HCT116 (cell line): Measurements from ENCODE around the gene CD109. TPM values are rescaled to one million over a fixed set of nuclear protein-coding genes. Genes with fewer than 3 reads are reported as not detected.

Experiments
- ATAC-seq: fragments of 200-7000 bp; cut with Tn5 transposase; 2 replicates; pipeline ENCODE4 v1.9.1; 2020; ENCODE audit warnings: mild to moderate bottlenecking, moderate library complexity
- BruUV-seq: library from RNA; stranded (reverse); fragments of 400-500 nt; replicated peaks from 2 replicates; lab custom pipeline; 2021; lab: Mats Ljungman, UMichigan
- CTCF ChIA-PET: fragments of 300-600 bp; sonication (Branson Sonifier 250); formaldehyde crosslinking; loops from one replicate; lab custom pipeline; 2021; ENCODE audit warnings: antibody characterized with exemption; lab: Charles Lee
- POLR2A ChIA-PET: fragments of 300-600, 350-600 bp; sonication (Branson Sonifier 250); formaldehyde crosslinking; loops from one replicate; lab custom pipeline; 2021; ENCODE audit warnings: antibody characterized with exemption; lab: Charles Lee
- RAD21 ChIA-PET, 2 experiments: fragments of 300-600 bp; sonication (Branson Sonifier 250); formaldehyde crosslinking; loops; one replicate each; lab custom pipeline; 2023; ENCODE audit warnings: low total read pairs in 2 of 2; ENCODE audit not compliant: uncharacterized antibody in 2 of 2, unreplicated experiment in 2 of 2, low non-redundant PET in 1 of 2; lab: Charles Lee
- DNase-seq: peaks from one replicate; pipeline ENCODE4 v3.0.0-alpha.2; 2010; ENCODE audit warnings: low read depth, low spot score
- H2AFZ ChIP-seq: fragments of 200-600 bp; shearing (Covaris generic), sonication (generic); 2 replicates; pipeline ENCODE4 v1.6.1; 2017; ENCODE audit warnings: low read depth, mixed run types, mixed read lengths, antibody characterized with exemption, low read length; ENCODE audit not compliant: poor library complexity, severe bottlenecking
- H3K27ac ChIP-seq: 2 replicates; pipeline ENCODE4 v1.5.1; 2012; ENCODE audit warnings: low read depth, low read length
- H3K27me3 ChIP-seq: fragments of 200-600 bp; sonication (generic); 2 replicates; pipeline ENCODE4 v1.6.1; 2016; ENCODE audit warnings: mixed run types, low read length, mixed read lengths; ENCODE audit not compliant: insufficient read depth
- H3K36me3 ChIP-seq, 2 experiments: fragments of 200-500 bp in 1 of 2; fragments of 200-600 bp in 1 of 2; sonication (Bioruptor generic) in 1 of 2; sonication (generic) in 1 of 2; 2 replicates each; pipeline versions ENCODE4 v1.5.1 to v1.6.1; 2014 to 2016; ENCODE audit warnings: low read length in 2 of 2, inconsistent platforms in 1 of 2, mixed read lengths in 1 of 2, mixed run types in 1 of 2; ENCODE audit not compliant: insufficient read depth in 2 of 2, control insufficient read depth in 1 of 2
- H3K4me1 ChIP-seq, 2 experiments: fragments of 200-600 bp in 1 of 2; sonication (generic) in 1 of 2; 2 replicates each; pipeline versions ENCODE4 v1.5.1 to v1.6.1; 2012 to 2017; ENCODE audit warnings: low read length in 2 of 2, inconsistent platforms in 1 of 2, mild to moderate bottlenecking in 1 of 2, mixed read lengths in 1 of 2, mixed run types in 1 of 2, moderate library complexity in 1 of 2; ENCODE audit not compliant: insufficient read depth in 2 of 2, control insufficient read depth in 1 of 2
- H3K4me2 ChIP-seq: fragments of 200-600 bp; sonication (generic); 2 replicates; pipeline ENCODE4 v1.6.1; 2017; ENCODE audit warnings: mixed run types, low read length, mixed read lengths
- H3K4me3 ChIP-seq, 2 experiments: fragments of 200-600 bp in 1 of 2; sonication (generic) in 1 of 2; replicated peaks in 1 of 2; 2 replicates each; pipeline ENCODE4 v1.5.1; 2011 to 2016; ENCODE audit warnings: low read length in 2 of 2, control low read depth in 1 of 2, low read depth in 1 of 2, mild to moderate bottlenecking in 1 of 2, mixed read lengths in 1 of 2, mixed run types in 1 of 2
- H3K79me2 ChIP-seq: fragments of 200-600 bp; sonication (generic); 2 replicates; pipeline ENCODE4 v1.6.1; 2017; ENCODE audit warnings: mild to moderate bottlenecking, mixed run types, low read length, moderate library complexity, mixed read lengths; ENCODE audit not compliant: insufficient read depth
- H3K9ac ChIP-seq: fragments of 200-600 bp; sonication (generic); 2 replicates; pipeline ENCODE4 v1.6.1; 2016; ENCODE audit warnings: low read length, mixed read lengths
- H3K9me2 ChIP-seq: fragments of 200-600 bp; sonication (generic), shearing (Covaris generic); 2 replicates; pipeline ENCODE4 v1.6.1; 2017; ENCODE audit warnings: mixed run types, mild to moderate bottlenecking, moderate library complexity; ENCODE audit not compliant: insufficient read depth
- H3K9me3 ChIP-seq, 2 experiments: fragments of 200-500 bp in 1 of 2; fragments of 200-600 bp in 1 of 2; sonication (Bioruptor generic) in 1 of 2; sonication (generic) in 1 of 2; 2 replicates each; pipeline ENCODE4 v1.6.1; 2014 to 2017; ENCODE audit warnings: low read length in 2 of 2, mixed read lengths in 2 of 2, inconsistent platforms in 1 of 2, low read depth in 1 of 2, mild to moderate bottlenecking in 1 of 2, mixed run types in 1 of 2, moderate library complexity in 1 of 2; ENCODE audit not compliant: control insufficient read depth in 1 of 2, insufficient read depth in 1 of 2
- H4K20me1 ChIP-seq: fragments of 200-600 bp; sonication (generic), shearing (Covaris generic); 2 replicates; pipeline ENCODE4 v1.6.1; 2017; ENCODE audit warnings: mixed run types, mild to moderate bottlenecking, moderate library complexity; ENCODE audit not compliant: insufficient read depth
- ATF3 ChIP-seq: IDR thresholded peaks from 2 replicates; pipeline ENCODE4 v1.6.1; 2012
- ELF1 ChIP-seq: IDR thresholded peaks from 2 replicates; pipeline ENCODE4 v1.6.1; 2012; ENCODE audit warnings: low read depth, borderline replicate concordance
- EZH2 ChIP-seq: fragments of 200-600 bp; sonication (generic); IDR thresholded peaks from 2 replicates; pipeline ENCODE4 v1.6.1; 2017; ENCODE audit warnings: antibody characterized with exemption, mixed run types
- EZH2phosphoT487 ChIP-seq: fragments of 200-600 bp; IDR thresholded peaks from 2 replicates; pipeline ENCODE4 v1.6.1; 2018; ENCODE audit warnings: antibody characterized with exemption, borderline replicate concordance
- intact Hi-C: fragments of 100-400 bp; cut with micrococcal nuclease; formaldehyde crosslinking; loops from 2 replicates; pipeline ENCODE4 v1.10.0; 2022
- total RNA-seq: library from RNA; stranded (reverse); gene quantifications from one replicate; pipeline ENCODE4 v1.2.1, GENCODE V29; 2021; ENCODE audit not compliant: unreplicated experiment

The CD109 gene
- total RNA-seq, 1 experiment from 2014 or later = 42.1 TPM

- intact Hi-C loops = no loop called here
- H3K79me2 ChIP-seq = no peaks in the 10 kb centered on the region
- no peaks in the 10 kb centered on the region for H3K9me2 ChIP-seq
- CTCF ChIA-PET = no interaction called here
- H3K9ac ChIP-seq = no peak overlapping the region
- no peak for TF ChIP-seq ELF1
- TF ChIP-seq ATF3 = no peak
- no peak for TF ChIP-seq EZH2phosphoT487
- TF ChIP-seq EZH2 = no peak
- H3K4me3 ChIP-seq = no peak overlapping the region
- H3K4me2 ChIP-seq = no peak overlapping the region
- no peaks in the 10 kb centered on the region; a peak in 1 of 4 replicates for H3K36me3 ChIP-seq
- H3K27me3 ChIP-seq = no peaks in the 10 kb centered on the region
- no TSS peak for BruUV-seq
- no peak for ATAC-seq
- H3K4me1 ChIP-seq = no peaks in the 10 kb centered on the region
- no peaks in the 10 kb centered on the region for H4K20me1 ChIP-seq
- DNase-seq = no peak
- RAD21 ChIA-PET = no interaction called here
- H2AFZ ChIP-seq = no peak overlapping the region
- POLR2A ChIA-PET = no interaction called here
- H3K9me3 ChIP-seq = no peaks in the 10 kb centered on the region
- H3K27ac ChIP-seq = no peak overlapping the region
Measured at GRCh38 chr6:73817253-73817652, 121.2 kb downstream of the CD109 start.

GRCh38 chr6:73823046-73823735 lies 127.2 kb downstream of the CD109 start:
- intact Hi-C loops = no loop called here
- POLR2A ChIA-PET = no interaction called here
- no peak for TF ChIP-seq ATF3
- TF ChIP-seq, all 23 proteins: peak for 0
- no peaks in the 10 kb centered on the region; a peak in 1 of 4 replicates for H3K36me3 ChIP-seq
- H2AFZ ChIP-seq = no peak overlapping the region
- no peak overlapping the region for H3K4me2 ChIP-seq
- H3K4me1 ChIP-seq = no peaks in the 10 kb centered on the region
- H3K27me3 ChIP-seq = no peaks in the 10 kb centered on the region
- no TSS peak for BruUV-seq
- ChIA-PET CTCF (interaction anchor here (1.2 kb wide), 1 partner anchor 84 kb away, joined by 3 read pairs; no protein-coding TSS in a partner anchor), RAD21 (no interaction called here)
- H3K9me3 ChIP-seq = no peaks in the 10 kb centered on the region
- no peaks in the 10 kb centered on the region for H3K79me2 ChIP-seq
- no peak for ATAC-seq
- no peak overlapping the region for H3K27ac ChIP-seq
- no peak overlapping the region for H3K9ac ChIP-seq
- no peaks in the 10 kb centered on the region for H4K20me1 ChIP-seq
- no peak for DNase-seq
- H3K9me2 ChIP-seq = no peaks in the 10 kb centered on the region
- H3K4me3 ChIP-seq = no peak overlapping the region
